Activated CD8-positive, alpha-beta memory T cell treated with anti-CD3 and anti-CD28 coated beads for 4 hours (primary cell): ENCODE data around the gene ADGRE2.
"Not testable (repeated sequence)": the region's sequence is repeated elsewhere in the genome, so short reads cannot be mapped to it uniquely, and the experiment has no call there.

Experiments used
- DNase-seq, 2 donors: peaks; one replicate each; pipeline ENCODE4 v3.0.0-alpha.2; 2020; ENCODE audit warnings: low read depth in 2 of 2

Gene ADGRE2

GRCh38 chr19:14779151-14779550, 791 bp upstream of the ADGRE2 start:
- no peak for DNase-seq

- DNase-seq: not testable (repeated sequence)
Measured at GRCh38 chr19:14777645-14778044, 715 bp downstream of the ADGRE2 start.

- no peak for DNase-seq
Measured at GRCh38 chr19:14775869-14776586, 2.3 kb downstream of the ADGRE2 start.

- DNase-seq: not testable (repeated sequence)
Measured at GRCh38 chr19:14775326-14775725, 3.0 kb downstream of the ADGRE2 start.

- no peak for DNase-seq
Measured at GRCh38 chr19:14774373-14774772, 4.0 kb downstream of the ADGRE2 start.

- DNase-seq: not testable (repeated sequence)
Measured at GRCh38 chr19:14773722-14774121, 4.6 kb downstream of the ADGRE2 start.

GRCh38 chr19:14772995-14773394, 5.4 kb downstream of the ADGRE2 start:
- no peak for DNase-seq

GRCh38 chr19:14772467-14772866, 5.9 kb downstream of the ADGRE2 start:
- no peak for DNase-seq

GRCh38 chr19:14770944-14771839, 7.2 kb downstream of the ADGRE2 start:
- no peak for DNase-seq

GRCh38 chr19:14770136-14770535, 8.2 kb downstream of the ADGRE2 start:
- no peak for DNase-seq

- no peak for DNase-seq
Measured at GRCh38 chr19:14769201-14769600, 9.2 kb downstream of the ADGRE2 start.

GRCh38 chr19:14768001-14768400, 10.4 kb downstream of the ADGRE2 start:
- no peak for DNase-seq

GRCh38 chr19:14767466-14767971, 10.8 kb downstream of the ADGRE2 start:
- no peak for DNase-seq

GRCh38 chr19:14765841-14766240, 12.5 kb downstream of the ADGRE2 start:
- not testable (repeated sequence) for DNase-seq

- not testable (repeated sequence) for DNase-seq
Measured at GRCh38 chr19:14765403-14765802, 13.0 kb downstream of the ADGRE2 start.

- DNase-seq: no peak
Measured at GRCh38 chr19:14764401-14764800, 14.0 kb downstream of the ADGRE2 start.

- DNase-seq: no peak
Measured at GRCh38 chr19:14763497-14764145, 14.7 kb downstream of the ADGRE2 start.

GRCh38 chr19:14762111-14762510, 16.2 kb downstream of the ADGRE2 start:
- no peak for DNase-seq

GRCh38 chr19:14761607-14762006, 16.8 kb downstream of the ADGRE2 start:
- DNase-seq: no peak

GRCh38 chr19:14758816-14759215, 19.5 kb downstream of the ADGRE2 start:
- no peak for DNase-seq

GRCh38 chr19:14748601-14749000, 29.8 kb downstream of the ADGRE2 start:
- no peak for DNase-seq

- no peak for DNase-seq
Measured at GRCh38 chr19:14746886-14747285, 31.5 kb downstream of the ADGRE2 start.
